WTC11 (cell line): ENCODE results near the gene RGS6.

Source experiments
- ETV6 ChIP-seq: sonication (generic); formaldehyde crosslinking; IDR thresholded peaks from 2 replicates; pipeline ENCODE4 v1.8.1; 2022; ENCODE audit warnings: mild to moderate bottlenecking, missing genetic modification reagents
- FOXJ3 ChIP-seq: sonication (generic); formaldehyde crosslinking; IDR thresholded peaks from 2 replicates; pipeline ENCODE4 v1.9.0; 2021; ENCODE audit warnings: missing genetic modification reagents, mild to moderate bottlenecking, borderline replicate concordance
- ZNF423 ChIP-seq: fragments of 250-450 bp; sonication (Bioruptor Pico); IDR thresholded peaks from 2 replicates; pipeline ENCODE4 v2.1.2; 2022; ENCODE audit warnings: mild to moderate bottlenecking, moderate library complexity
- TF ChIP-seq, protein P1 (sequence below): sonication (generic); formaldehyde crosslinking; IDR thresholded peaks from 2 replicates; pipeline ENCODE4 v1.8.1; 2022; ENCODE audit warnings: mild to moderate bottlenecking, moderate library complexity, missing genetic modification reagents

DNA sequence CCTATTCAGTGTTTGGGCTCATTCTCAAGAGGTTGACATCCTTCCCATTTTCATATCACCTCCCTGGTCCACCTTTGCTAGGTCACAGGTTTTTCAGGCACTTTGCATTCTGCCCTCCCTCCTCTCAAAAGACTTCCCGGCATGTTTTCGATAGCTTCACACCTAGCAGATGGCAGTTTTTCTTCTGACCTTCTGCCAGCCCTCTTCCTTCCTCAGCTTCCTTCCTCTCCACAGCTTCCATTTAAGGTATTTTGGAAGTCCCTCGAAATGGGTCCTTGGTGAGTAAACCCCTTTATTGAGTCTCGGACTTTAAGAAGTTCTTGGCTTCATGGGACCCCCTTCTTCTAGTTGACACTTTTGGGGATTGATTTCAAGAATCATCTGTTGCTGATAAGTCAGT, 358.0 kb downstream of the RGS6 start:
- no peak for TF ChIP-seq FOXJ3 (CRISPR knock-in tag)
- TF ChIP-seq, protein P1, sequence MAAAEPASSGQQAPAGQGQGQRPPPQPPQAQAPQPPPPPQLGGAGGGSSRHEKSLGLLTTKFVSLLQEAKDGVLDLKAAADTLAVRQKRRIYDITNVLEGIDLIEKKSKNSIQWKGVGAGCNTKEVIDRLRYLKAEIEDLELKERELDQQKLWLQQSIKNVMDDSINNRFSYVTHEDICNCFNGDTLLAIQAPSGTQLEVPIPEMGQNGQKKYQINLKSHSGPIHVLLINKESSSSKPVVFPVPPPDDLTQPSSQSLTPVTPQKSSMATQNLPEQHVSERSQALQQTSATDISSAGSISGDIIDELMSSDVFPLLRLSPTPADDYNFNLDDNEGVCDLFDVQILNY (CRISPR knock-in tag) = no peak
- TF ChIP-seq ETV6 = no peak
- no peak for TF ChIP-seq ZNF423 (CRISPR knock-in tag)
